DMS53 treated with DMSO at 0.1 percent for 48 hours (cell line): Measurements from ENCODE around the gene KCNQ1.

Source experiments
- DNase-seq: peaks from one replicate; lab custom pipeline; 2025; ENCODE audit not compliant: unreplicated experiment; lab: John Stamatoyannopoulos, UW

The KCNQ1 gene

DNA sequence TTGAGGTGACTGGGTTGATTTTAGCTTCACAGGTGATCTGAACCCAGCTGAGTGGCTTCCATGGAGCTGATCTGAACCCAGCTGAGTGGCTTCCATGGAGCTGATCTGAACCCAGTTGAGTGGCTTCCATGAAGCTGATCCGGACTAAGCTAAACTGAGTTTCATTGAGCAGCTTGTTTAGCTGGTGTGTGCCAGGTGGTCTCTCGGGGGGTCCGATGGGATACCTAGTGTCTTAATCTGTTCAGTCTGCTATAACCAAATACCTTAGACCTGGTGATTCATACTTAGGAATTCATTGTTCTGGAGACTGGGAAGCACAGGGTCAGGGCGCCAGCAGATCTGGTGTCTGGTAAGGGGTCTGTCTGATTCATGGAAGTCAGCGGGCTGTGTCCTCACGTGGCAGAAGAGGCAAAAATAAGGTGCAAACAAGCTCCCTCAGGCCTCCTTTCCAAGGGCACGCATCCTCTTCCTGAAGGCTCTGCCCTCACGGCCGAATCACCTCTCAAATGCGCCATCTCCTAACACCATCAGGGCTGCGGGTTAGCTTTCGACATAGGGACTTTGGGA is 307.5 kb downstream of the KCNQ1 start:
- no peak for DNase-seq

DNA sequence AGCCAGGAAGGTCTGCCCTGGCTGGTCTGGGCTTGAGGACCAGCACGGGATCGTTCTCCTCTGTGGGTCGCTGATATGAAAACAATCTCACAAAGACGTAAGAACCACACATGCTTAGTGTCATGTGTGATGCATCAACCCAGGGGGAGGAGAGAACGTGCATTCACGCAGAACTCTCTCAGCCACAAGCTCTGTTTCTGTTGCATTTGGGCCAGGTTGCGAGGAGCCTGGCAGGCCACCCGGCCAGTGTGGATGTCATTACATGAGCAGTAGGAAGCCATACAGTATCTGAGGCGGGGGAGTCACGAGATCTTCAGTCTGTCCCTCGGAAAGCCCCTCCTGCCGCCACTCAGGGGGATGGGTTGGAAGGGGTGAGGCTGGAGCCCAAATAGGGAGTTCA is 308.1 kb downstream of the KCNQ1 start:
- no peak for DNase-seq

DNA sequence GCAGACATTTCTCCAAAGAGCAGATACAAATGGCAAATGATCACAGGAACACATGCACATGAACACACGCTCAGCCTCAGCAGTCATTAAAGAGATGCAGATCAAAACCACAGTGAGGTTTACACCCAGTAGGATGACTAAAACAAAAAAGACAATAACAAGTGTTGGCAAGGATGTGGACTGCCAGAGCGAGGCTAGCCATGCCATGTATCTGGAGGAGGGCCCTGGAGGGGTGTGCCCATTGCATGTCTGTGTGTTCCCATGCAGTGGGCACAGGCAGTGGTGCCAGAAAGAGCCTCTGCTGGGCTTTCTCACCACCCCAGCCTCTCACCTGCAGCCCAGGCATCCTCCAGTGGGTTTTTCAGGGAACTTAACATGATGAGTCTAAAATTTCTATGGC is 309.2 kb downstream of the KCNQ1 start:
- DNase-seq = no peak

DNA sequence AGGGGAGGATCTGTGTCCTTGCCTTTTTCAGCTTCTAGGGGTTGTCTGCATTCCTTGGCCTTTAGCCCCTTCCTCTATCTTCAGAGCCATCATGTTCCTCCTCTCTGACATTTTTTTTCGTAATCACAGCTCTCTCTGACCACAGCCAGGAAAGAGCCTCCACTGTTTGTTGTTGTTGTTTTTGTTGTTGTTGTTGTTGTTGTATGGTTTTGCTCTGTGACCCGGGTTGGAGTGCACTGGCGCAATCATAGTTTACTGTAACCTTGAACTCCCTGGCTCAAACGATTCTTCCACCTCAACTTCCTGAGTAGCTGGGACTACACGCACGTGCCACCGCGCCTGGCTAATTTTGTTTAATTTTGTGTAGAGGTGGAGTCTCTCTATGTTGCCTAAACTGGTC is 310.3 kb downstream of the KCNQ1 start:
- DNase-seq = no peak

DNA sequence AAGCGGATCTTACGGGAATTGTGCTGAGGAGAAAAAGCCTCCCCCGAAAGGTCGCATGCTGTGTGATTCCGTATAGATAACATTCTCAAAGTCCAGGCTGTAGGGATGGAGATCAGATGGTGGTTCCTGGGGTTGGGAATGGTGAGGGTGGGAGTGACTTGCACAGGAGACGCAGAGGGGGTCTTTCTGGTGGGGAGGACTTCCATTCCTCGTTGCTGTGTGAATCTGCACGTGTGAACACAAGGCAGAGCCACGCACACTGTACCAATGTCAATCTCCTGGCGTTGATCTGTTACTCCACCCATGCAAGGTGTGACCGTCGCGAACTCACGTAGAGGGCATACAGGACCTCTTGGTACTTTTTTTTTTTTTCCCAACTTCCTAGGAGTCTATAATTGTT is 313.9 kb downstream of the KCNQ1 start:
- no peak for DNase-seq

DNA sequence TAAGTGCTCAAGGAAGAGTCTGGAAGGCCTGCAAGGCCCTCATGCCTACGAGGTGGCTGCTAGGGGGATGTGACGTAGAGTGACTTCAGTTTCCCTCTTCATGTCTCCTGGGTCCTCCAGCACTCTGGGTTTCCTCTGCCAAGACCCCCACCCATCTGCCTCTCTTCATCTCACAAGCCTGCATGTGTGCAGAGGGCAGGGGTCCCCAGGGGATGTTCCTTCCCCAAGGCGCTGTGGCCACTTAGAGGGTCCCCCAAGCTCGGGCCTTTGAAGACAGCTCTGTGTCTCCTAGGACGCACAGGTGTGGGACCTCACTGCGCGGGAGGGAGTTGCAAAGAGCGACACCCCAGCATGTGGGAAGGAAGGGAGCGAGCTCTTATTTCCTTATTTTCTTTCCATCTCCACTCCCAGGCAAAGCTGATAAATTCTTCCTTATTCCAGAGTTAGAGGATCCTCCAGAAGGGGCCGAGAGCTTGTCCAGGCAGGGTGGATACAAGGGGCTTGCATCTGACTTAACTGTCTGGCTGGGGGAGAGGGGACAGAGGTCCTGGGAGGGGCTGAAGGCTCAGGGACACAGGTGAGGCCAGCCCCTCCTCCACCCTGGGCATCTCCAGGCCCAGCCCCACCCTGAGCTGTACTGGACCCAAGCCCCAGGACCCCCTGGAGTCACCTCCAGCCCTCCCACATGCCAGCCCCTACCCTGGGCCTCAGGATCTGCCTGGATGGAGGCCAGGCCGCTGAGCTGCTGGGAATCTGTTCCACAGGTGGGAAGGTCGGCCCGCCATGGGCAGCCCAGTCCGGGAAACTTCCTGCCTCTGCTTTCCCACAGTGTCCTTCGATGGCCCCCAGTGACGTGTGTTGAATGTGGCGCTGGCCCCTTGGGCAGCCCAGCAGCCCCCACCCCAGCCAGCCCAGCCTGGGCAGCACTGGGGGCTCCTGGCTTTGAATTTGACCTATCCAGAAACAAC is 314.7 kb downstream of the KCNQ1 start:
- no peak for DNase-seq

DNA sequence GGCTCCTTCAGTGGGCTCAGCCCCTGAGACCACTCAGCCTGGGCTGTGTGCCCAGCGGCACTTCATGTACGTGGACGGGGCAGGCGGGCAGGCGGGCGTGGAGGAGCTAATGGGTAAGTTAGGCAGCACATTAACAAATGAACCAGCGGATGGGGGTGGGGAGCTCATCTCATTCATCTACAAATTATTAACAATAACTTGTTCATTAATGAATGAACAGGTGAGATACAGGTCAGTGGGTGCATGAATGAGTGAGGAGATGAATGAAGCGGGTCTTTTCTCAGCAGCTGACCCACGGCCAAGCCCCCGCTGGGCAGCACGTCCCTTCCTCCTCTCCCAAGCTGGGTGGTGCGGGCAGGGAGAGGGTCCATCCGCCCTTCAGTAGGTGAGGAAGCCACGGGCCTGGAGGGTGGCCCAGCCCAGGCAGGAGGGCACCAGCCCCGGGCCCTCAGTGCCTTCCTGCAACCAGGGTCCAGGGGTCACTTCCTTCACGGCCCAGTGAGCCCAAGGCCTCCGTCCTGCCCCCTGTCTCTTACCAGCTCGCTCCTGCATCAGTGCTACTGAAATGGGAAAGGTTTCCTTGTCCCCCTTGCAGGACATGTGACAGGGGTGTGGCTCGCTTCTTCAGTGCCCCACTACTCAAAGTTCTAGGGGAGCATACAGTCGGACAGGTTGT is 315.5 kb downstream of the KCNQ1 start:
- DNase-seq = no peak

DNA sequence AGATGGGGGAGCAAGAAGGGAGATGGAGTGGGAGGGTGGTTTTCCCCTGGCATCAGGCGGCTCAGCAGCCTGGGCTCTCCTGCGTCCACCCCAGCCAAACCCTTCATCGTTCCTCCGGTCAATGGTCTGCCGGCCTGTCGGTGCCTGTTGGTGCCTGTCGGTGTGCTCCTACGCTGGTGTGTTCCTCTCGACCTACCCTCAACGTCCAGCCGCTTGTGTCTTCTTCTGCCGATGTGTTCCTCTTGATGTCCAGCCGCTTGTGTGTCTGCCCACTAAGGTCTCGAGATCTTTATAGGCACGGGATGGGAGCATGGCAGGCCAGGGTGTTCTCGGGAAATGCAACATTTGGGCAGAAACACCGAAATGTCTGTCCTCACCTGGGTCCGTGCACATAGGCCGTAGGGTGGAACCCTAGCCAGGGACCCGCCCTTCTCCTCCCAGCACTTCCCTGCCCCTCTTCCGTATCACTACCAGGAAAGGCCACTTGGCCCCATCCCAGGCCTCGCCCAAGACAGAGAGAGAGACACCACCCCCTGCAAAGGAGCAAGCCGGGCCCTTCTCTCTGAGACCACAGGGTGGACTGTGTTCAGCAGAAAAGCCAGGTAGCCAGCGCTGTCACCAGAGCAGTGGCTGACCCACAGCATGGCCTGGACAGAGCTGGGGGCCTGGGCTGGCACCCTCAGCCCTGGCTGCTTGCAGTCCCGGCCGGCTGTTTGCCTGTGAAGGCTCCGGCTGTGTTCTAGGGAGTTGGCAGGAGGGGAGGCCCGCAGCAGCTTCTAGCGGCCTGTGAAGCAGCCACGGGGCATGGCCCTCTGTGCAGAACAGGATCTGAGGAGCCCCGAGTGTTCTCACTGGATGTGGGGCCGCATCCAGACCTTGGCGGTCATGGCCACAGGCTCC is 316.6 kb downstream of the KCNQ1 start:
- DNase-seq = no peak

DNA sequence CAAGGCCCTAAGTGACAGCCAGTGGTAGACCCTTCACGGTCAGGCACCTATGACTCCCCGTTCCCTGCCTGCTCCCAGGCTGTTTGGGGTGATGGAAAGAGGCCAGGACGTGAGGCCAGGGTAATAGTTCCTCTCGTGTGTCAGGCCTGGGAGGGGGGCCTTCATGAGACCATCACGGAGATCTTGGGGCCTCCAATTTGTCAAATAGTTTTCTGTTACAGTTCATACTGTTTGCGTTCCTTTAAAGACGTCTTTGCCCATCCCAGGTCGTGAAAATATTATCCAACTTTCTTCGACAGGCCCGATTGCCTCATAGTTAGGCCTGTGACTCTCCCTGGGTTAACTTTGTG is 317.2 kb downstream of the KCNQ1 start:
- DNase-seq = no peak

DNA sequence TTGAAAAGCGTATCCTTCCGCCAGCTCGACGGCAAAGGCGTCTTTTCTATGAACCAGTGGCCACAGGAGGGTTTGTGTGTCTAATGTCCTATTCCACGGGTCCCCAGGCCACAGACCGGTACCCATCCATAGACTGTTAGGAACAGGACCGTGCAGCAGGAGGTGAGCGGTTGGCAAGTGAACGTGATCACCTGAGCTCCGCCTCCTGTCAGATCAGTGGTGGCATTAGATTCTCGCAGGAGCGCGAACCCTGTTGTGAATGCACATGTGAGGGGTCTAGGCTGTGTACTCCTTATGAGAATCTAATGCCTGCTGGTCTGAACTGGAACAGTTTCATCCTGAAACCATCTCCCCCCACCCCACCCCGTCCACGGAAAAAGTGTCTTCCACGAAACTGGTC is 317.6 kb downstream of the KCNQ1 start:
- DNase-seq = no peak

DNA sequence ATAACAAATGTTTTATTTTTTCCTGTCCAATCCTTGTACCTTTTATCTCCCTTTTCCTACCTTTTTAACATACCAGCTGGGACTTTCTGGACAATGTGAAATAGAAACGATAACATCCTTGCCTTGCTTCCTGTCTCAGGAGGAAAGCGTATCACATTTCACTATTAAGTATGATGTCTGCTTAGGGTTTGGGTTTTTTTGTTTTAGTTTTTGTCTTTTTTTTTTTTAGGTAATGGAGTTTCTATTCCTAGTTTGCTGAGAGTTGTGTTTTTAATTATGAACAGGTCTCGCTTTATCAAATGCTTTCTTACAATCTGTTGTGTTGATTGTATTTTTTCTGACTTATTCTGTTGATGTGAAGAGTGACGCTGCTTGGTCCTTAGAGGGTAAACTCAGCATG is 319.2 kb downstream of the KCNQ1 start:
- DNase-seq = no peak

DNA sequence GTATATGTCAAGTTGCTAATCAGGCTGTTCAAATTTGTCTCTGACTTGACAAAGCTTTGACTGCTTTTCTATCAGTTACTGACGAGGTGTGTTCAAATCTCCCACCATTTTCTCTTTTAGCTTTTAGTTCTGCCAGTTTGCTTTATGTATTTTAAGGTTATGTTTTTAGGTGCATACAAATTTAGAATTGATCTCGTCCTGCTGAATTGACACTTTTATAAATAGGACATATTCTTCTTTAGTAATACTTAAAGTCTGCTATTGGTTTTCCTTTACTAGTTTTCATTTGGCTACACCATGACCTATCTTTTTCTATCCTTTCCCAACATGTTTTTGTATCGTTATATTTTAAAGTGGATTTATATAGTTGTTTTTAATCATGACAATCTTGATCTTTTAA is 320.7 kb downstream of the KCNQ1 start:
- no peak for DNase-seq

DNA sequence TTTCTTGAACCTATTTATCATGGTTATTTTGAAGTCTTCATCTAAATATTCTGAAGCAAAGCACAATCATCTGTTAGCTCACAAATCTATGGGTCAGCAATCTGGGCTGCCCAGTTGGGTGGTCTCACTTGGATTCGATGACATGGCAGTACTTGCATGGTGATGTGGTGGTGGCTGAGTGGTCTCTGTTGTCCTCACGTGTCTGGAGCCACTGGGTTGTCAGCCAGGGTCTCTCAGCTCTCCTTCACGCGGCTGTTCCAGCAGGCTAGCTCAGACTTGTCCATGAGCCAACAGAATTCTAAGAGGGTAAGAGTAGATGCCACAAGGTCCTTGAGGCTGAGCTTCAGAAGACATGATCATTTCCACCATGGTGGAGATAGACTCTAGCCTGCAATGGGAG is 321.4 kb downstream of the KCNQ1 start:
- DNase-seq = no peak

DNA sequence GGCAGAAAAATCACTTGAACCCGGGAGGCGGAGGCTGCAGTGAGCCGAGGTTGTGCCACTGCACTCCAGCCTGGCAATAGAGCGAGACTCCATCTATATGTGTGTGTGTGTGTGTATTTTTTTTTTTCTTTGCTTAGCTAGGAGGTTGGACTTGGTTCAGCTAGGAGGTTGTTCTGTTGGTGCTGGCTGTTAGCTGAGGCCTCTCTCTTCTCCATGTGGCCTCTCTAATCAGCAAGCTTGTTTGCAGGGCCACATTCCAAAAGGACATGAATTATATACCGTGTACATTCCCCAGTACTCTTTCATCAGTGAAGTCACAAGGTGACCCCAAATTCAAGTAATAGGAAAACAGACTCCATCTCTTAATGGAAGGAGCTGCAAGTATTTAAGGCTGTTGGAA is 322.3 kb downstream of the KCNQ1 start:
- no peak for DNase-seq

DNA sequence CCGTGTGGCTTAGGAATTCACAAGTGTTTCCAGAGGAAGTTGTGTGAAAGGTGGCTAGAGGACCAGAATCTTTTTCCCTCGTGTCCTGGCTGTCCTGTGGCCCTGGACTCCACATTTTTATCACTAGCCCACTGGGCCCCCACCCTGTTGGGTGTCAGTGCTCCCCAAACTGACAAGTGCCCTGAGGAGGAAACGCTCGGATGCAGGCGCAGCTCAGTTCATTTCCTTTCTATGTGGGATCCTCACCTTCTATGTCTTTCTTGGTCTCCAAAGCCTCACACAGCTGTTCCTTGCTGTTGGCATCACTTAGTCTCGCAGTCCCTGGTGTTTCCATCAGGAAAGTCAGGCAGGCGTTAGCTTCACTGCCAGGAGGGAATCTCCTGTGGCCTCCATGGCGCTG is 323.0 kb downstream of the KCNQ1 start:
- DNase-seq = no peak

DNA sequence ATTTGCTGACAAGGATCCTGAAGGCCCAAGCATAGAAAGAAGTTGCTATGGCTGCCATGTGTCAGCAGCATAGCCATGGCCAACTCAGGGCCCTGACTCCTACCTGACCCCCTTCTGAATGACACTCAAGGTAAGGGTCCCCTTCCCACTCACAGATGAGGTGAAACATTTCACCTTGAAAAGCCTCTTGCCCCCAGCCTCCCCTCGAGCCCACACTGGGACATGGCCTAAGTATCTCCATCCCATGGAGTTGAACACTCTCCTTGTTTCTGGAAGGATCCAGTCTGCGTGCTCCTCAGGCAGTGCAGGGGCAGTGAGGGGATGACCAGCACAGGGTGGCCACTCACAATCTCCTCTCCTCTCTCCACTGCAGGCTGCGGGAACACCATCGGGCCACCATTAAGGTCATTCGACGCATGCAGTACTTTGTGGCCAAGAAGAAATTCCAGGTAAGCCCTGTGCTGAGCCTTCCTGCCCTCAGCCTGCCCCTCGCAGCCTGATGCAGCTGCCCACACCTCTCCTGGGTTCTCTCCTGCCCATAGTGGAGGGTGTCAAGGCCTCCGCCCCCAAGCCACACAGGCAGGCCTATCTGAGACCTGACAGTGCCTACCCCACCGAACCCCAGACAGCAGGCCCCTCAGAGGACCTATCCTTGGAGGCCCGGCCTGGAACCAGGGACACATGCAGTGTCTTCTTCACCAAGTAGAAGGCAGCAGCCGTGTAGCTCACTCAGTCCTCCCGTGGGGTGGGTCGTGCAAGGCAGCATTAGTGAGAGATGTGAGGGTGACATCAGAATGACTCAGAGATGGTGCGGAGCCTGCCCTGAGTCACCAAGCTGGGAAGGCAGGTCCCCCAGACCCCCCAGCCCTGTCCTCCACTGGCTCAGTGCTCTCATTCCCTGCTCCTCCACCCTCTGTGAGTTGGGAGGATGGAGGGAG is 323.9 kb downstream of the KCNQ1 start:
- DNase-seq = no peak

DNA sequence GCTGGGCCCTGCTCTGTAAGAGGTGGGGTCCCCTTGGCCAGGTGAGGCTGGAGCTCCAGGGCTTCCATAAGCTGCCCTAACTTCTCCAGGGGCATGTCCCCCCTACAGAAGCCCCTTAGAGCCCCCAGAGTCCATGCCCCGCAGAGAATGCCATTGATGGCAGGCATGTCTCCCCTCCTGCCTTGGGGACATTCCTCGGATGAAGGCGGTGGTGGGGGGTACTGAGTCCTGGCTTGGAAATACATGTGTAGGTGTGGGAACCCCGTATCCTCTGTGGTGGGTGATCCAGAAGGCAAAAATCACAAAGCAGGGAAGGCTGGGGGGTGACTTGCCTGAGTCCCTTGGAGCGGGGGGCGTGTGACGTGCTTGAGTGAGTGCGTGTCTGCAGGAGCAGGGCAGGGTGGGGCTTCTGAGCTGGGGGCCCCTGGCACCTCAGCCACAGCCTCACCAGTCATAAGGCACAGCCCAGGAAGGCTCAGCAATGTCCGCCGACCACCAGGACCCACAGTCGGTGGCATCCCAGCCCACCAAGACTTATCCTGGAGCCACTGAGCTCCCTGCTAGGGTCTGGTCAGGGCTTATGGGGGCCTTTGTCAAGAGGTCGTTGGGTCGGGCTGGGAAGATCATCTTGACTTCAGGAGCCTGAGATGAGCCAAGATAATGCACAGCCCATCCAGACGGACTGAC is 324.7 kb downstream of the KCNQ1 start:
- DNase-seq = no peak

DNA sequence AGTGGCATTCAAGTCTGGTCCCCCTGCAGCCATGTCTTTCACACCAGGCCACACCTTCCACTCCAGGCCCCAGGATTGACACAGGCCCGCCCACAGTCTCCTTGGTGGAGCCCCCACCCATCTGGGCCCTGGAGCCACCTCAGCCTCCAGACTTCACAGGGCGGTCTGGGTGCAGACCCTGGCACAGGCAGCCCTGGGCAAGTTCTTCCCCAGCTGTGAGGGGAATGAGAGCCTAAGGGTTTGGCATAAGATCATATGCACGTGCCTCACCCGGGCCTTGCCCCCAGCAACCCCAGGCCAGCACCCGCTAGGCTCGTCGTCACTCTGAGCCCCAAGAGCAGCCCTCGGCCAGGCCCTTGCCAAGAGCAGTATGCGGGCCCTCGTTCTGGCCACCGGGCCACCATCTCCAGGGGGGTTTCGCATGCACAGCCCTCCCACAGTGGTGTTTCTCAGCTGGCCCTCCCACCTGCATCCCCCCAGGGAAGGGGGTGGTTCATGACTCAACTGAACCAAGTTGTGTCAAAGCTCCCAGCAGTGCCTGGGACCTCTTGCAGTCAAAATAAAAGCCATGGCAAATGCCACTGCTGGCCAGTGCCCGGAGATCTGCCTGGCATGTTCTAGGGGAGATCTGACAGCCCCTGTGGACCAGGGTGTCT is 325.4 kb downstream of the KCNQ1 start:
- no peak for DNase-seq

DNA sequence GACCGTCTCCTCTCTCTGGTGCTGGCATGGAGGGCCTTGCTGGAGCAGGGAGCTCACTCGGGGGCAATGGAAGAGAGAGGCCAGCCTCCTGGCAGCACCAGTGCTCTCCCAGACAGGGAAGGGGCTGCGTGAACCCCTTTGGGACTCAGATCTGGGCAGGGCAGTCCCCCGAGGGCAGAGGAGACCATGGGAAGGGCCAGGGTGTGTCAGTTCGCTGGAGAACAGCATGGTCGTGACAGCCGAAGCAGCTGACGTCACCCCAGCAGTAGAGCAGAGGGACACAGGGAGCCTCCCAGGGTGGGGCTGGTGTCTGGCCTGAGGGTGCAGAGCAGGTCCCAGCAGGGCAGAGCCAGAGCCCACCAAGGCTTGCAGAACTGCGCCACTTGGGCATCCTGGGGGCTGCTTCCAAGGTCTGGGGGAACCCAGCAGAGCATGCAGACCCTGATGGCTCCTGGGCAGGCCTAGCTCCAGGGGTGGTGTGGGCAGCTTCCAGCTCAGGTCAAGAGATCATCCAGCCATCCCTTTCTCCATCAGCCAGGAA is 326.0 kb downstream of the KCNQ1 start:
- DNase-seq = no peak
